ENCODE measurements around the gene STXBP5.

Gene STXBP5

DNA sequence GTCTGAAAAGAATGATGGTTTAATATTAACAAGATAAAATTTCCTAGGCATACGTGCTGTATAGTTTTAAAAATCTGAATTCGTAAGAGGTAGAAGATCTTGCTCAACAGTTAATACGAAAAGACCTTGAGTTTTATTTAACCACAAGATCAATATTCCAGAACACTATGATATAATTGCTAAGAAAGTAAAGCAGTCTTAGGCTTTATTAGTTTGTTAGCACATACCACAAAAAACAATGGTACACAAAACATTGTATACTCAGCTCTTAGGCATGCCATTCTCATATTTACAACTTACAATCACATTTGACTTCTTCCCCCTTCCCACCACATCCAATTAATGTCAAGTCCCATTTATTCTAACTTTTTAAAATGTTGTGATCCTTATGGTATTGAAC lies 24.4 kb upstream of the STXBP5 start:
- no peak for DNase-seq

GRCh38 chr6:147180926-147181325 lies 23.3 kb upstream of the STXBP5 start:
- no peak for DNase-seq

- DNase-seq: no peak
Observed at GRCh38 chr6:147184379-147184778, 19.8 kb upstream of the STXBP5 start.

DNA sequence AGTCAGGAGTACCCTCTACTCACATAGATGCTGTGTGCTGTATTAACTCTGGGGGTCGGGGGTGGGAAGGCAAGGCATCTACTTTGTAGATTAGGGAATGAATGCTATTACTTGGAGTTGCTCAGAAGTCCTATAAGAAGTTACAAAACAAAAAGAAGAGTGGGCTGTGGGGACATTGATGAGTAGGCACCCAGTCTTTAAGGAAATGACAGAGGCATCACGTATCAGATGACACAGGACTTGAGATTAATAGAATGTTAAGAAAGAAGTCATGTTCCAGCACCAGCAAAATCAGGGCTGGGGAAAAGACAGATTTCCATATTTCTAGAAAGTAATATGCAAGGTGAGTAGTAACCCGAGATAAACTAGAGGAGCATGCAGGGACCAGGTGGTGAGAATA lies 19.0 kb upstream of the STXBP5 start:
- DNase-seq: no peak

DNA sequence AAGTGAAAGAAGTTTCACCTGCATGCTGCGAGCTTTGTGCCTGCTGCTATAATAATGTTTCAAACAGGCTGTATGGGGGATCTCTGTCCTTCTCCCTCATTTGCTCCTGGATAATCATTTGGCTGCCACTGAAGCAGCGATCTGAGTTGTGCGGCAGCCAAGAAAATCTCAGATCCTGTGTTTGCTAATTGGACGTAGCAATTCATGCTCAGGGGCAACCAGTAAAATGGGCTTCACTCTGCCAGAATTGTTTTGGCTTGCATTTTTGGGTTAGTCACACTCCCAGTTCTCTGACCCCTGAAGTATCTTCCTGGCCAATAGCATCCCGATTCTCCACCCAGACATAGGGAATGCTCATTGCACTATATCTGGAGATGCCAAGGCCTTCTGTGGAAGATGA lies 13.7 kb upstream of the STXBP5 start:
- DNase-seq: no peak

GRCh38 chr6:147192278-147192911 lies 11.8 kb upstream of the STXBP5 start:
- DNase-seq: peak; percentile 22

DNA sequence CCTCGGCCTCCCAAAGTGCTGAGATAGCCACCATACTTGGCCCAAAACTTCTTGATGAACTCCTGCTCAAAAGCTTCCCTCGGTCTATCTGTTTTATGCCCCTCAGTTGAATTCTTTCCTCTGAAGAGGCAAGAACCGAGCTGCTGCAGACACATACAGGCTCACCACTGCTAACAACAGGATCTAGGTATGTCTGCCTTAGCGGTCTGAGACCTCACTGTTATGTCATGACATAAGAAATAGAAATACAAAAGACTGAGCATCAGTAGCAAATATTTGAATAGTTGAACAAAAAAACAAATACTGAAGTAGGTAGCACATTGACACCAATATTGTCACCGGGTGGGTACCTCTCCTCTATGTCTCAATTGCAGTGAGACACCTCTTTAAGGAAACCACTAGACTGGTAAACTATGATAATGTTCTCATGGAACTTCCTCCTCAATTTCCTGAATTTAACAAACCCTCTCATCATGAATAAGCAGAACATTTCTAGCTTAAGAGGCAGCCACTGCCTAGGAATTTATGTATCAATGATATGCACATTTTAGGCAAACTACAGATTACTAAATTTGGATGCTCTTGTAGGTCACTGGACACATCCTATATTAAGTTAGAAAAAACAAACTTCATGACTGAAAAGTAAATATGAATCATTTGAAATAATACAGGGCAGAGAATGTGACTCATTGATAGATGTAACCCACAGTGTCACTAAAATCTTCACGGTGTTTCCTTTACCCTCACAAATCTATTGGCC lies 9.4 kb upstream of the STXBP5 start:
- no peak for DNase-seq

GRCh38 chr6:147195510-147195909 lies 8.7 kb upstream of the STXBP5 start:
- no peak for DNase-seq

GRCh38 chr6:147195987-147196386 lies 8.2 kb upstream of the STXBP5 start:
- no peak for DNase-seq

- DNase-seq: no peak
Observed at GRCh38 chr6:147200711-147201110, 3.5 kb upstream of the STXBP5 start.

GRCh38 chr6:147201885-147202515 lies 2.2 kb upstream of the STXBP5 start:
- peak; percentile 72 for DNase-seq

DNA sequence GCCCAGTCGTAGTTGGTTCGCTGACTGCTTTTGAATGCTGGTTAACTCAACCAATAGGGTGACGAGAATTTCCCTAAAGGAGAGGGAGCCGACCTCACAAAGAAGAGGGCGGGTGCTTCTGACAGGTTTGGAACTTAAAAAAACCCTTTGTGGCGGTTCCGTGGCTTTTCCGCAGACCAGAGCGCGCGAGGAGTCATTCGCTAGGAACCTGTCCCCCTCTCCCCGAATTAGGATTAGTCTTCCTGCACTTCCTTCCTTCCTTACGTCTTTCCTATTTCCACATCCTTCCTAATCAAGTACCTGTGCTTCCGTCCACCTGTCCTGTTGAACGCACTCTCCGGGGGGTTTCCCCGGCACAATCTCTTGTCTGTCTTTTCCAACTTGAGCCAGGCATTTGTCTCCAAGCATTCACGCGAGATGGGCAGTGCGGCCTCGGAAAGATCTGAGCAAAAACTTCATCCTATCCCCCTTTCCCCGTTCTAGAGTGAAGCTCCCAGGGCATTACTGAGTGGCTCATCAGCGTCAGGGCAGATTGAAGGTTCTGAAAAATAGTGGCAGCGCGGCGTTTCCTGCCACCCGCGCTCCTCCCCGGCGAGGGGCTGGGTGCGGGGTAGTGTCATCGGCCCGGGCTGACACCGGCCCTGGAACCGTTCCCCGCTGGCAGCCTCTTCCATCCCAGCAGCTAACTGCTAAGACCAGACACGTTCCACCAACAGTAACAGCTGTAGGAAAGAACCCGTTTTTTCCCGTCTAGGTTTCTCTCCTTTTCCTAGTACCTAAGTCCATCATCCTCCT lies 1.5 kb upstream of the STXBP5 start:
- DNase-seq: peak; percentile 98

- DNase-seq: peak; percentile 70
Observed at GRCh38 chr6:147203311-147204059, 732 bp upstream of the STXBP5 start.

GRCh38 chr6:147204843-147205311 lies 660 bp downstream of the STXBP5 start:
- no peak for DNase-seq

DNA sequence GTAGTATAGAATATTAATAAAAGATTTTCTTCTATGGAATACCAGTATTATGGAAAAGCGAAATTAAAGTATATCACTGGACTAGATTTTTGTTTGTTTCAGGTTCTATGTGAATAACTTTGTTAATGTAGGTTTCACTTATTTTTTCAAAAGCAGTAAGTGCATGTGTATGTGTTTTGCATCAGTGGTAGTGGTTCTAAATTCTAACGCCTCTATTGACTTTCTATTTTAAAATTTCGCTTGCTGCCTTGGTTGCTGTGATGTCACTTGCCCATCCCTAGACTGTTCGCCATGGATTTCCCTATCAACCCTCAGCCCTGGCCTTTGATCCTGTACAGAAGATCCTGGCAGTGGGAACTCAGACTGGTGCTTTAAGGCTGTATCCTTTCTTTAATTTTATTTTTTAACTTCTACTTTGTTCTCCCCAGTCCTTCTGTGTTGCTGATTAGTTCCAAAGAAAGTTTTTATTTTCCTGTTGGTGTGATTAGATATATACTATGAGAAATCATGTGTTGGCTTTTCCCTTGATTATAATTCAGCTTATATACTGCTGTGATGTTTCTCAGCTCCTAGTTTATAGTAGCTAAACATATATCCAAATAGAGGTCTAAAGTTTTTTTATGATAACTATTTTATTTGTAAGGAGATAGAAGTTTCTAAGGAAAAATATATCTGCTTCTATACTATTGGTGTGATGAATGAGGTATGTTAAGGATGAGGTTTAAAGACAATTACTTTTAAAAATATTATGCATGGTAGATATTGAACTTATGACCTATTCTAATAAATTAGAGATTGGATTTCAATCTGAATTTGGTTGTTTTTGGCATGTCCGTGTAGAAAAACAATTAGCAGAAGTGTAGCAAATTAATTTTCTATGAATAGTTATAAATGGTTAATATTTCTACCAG lies 1.7 kb downstream of the STXBP5 start:
- DNase-seq: no peak

DNA sequence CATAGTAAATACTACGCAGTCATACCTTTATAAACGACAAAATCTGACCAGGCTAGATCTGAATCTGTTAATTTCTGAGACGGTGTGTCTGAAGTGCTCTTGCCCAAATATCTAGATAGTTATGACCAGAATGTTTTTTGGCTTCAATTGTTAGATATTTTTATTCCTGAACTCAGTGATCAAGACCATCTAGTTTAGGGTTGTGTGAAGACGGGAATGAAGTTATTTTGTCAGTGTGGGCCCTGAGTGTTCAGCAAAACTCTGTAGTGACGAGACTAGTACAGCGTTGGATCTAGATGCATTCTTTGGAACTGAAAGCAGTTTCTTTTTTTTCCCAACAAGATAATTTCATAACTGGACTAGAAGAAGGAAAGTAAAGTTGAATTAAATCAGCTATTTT lies 3.1 kb downstream of the STXBP5 start:
- no peak for DNase-seq

- DNase-seq: no peak
Observed at GRCh38 chr6:147207837-147208754, 3.9 kb downstream of the STXBP5 start.

- no peak for DNase-seq
Observed at GRCh38 chr6:147209762-147210449, 5.7 kb downstream of the STXBP5 start.

- DNase-seq: no peak
Observed at GRCh38 chr6:147211349-147211748, 7.1 kb downstream of the STXBP5 start.

GRCh38 chr6:147211831-147212230 lies 7.6 kb downstream of the STXBP5 start:
- DNase-seq: no peak

Data from NCI-H774 (cell line).